A549 (cell line): ENCODE measurements around the gene SLC22A24. TPM values are rescaled to one million over a fixed set of nuclear protein-coding genes. Genes with fewer than 3 reads are reported as not detected.

Experiments
- ATAC-seq, 2 experiments: fragments of 200-7000 bp in 1 of 2; fragments of >200 bp in 1 of 2; cut with Nextera tagmentation in 1 of 2; cut with Tn5 transposase in 1 of 2; 3 replicates each; pipeline versions ENCODE4 v1.8.0 to v1.9.1; 2018 to 2020; ENCODE audit warnings: mild to moderate bottlenecking in 1 of 2, moderate library complexity in 1 of 2
- CTCF ChIA-PET: fragments of 300-600 bp; sonication (Branson Sonifier 250); formaldehyde crosslinking; extraction: SDS; loops from one replicate; lab custom pipeline; 2021; ENCODE audit warnings: antibody characterized with exemption, inconsistent platforms; lab: Yijun Ruan, JAX
- POLR2A ChIA-PET: fragments of 350-600 bp; formaldehyde crosslinking; extraction: SDS; loops from one replicate; lab custom pipeline; 2021; ENCODE audit warnings: antibody characterized with exemption, inconsistent platforms; lab: Yijun Ruan, JAX
- DNase-seq, 2 experiments: peaks; one replicate each; pipeline versions ENCODE4 v3.0.0 to v3.0.0-alpha.2; 2011 to 2016; ENCODE audit warnings: low read depth in 1 of 2, low spot score in 1 of 2
- FAIRE-seq: peaks from 2 replicates; lab custom pipeline; 2011; peaks lifted over from hg19 to GRCh38; lab: Jason Lieb, UNC
- H3K27ac ChIP-seq, 2 experiments: fragments of >200 bp; sonication (Bioruptor Twin); formaldehyde crosslinking; 3 replicates each; pipeline ENCODE4 v1.5.1; 2016 to 2017
- H3K4me1 ChIP-seq: fragments of >200 bp; sonication (Bioruptor Twin); formaldehyde crosslinking; 3 replicates; pipeline ENCODE4 v1.6.1; 2016
- H3K4me2 ChIP-seq: fragments of >200 bp; sonication (Bioruptor Twin); formaldehyde crosslinking; 3 replicates; pipeline ENCODE4 v1.6.1; 2016
- H3K4me3 ChIP-seq: fragments of >200 bp; sonication (Bioruptor Twin); formaldehyde crosslinking; 3 replicates; pipeline ENCODE4 v1.5.1; 2016
- H3K9me3 ChIP-seq: fragments of >200 bp; sonication (Bioruptor Twin); formaldehyde crosslinking; 3 replicates; pipeline ENCODE4 v1.6.1; 2016
- BHLHE40 ChIP-seq: IDR thresholded peaks from 2 replicates; pipeline ENCODE4 v1.6.1; 2012; ENCODE audit warnings: low read depth, low read length, inconsistent platforms
- CBX8 ChIP-seq: fragments of 200-600 bp; sonication (generic); IDR thresholded peaks from 2 replicates; pipeline ENCODE4 v1.6.1; 2016
- ESRRA ChIP-seq: fragments of 150-350 bp; IDR thresholded peaks from 2 replicates; pipeline ENCODE4 v1.6.1; 2014; ENCODE audit warnings: mild to moderate bottlenecking, low read length, borderline replicate concordance
- HDAC2 ChIP-seq: fragments of 200-600 bp; sonication (generic); IDR thresholded peaks from 2 replicates; pipeline ENCODE4 v1.6.1; 2016
- TP53 ChIP-seq: fragments of 250-450 bp; sonication (Bioruptor Pico); IDR thresholded peaks from 2 replicates; pipeline ENCODE4 v1.5.0; 2021; ENCODE audit warnings: mild to moderate bottlenecking, moderate library complexity
- ZNF302 ChIP-seq: fragments of 250-450 bp; sonication (Bioruptor Pico); IDR thresholded peaks from 2 replicates; pipeline ENCODE4 v1.9.0; 2021; ENCODE audit warnings: inconsistent platforms, mild to moderate bottlenecking, moderate library complexity
- WGBS: methylation state at CpG from one replicate; pipeline ENCODE4 v1.1.6; 2017; ENCODE audit errors: missing lambda C conversion rate; 5-methylcytosine and 5-hydroxymethylcytosine counted together
- polyA plus RNA-seq, 4 experiments: library from polyadenylated mRNA; depleted of rRNA in 3 of 4; stranded (reverse); fragments of >200 nt; fragmentation: RNase III in 1 of 4; extraction: RNeasy Plus Mini Kit Qiagen cat#74134 plus additional on column Dnase treatment in 1 of 4; gene quantifications; 2 replicates in 3 of 4; 3 replicates in 1 of 4; pipeline ENCODE4 v1.2.3, GENCODE V29; 2011 to 2017
- TF ChIP-seq, protein P1 (sequence below): IDR thresholded peaks from 2 replicates; pipeline ENCODE4 v1.6.1; 2012

Gene SLC22A24
- polyA plus RNA-seq, 2 of the 4 experiments (the other 2 are of a cell fraction), result not detected

DNA sequence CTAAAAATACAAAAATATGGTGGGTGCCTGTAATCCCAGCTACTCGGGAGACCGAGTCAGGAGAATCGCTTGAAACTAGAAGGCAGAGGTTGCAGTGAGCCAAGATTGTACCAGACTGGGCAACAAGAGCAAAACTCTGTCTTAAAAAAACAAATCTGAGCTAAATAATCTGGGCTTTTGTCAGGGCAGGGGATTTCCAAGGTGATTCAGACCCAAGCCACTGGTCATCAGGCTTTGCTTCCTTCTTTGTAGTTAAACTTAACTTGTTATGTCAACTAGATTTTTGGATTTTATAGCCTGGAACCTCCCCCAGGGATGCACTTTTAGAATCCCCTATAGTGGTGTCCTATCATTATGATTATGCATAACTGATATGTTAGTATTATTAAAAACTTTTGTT lies 101.4 kb downstream of the SLC22A24 start:
- CTCF ChIA-PET, result interaction anchor here (0.6 to 2.0 kb wide), 3 partner anchors 9 to 531 kb away, joined by 3 to 6 read pairs (median 3); no protein-coding TSS in a partner anchor
- Histone ChIP-seq H3K4me1 (no peaks in the 10 kb centered on the region), H3K4me3 (no peak overlapping the region), H3K4me2 (no peak overlapping the region), H3K27ac (no peak overlapping the region), H3K9me3 (no peaks in the 10 kb centered on the region)
- no peak for TF ChIP-seq HDAC2
- TF ChIP-seq, protein P1, sequence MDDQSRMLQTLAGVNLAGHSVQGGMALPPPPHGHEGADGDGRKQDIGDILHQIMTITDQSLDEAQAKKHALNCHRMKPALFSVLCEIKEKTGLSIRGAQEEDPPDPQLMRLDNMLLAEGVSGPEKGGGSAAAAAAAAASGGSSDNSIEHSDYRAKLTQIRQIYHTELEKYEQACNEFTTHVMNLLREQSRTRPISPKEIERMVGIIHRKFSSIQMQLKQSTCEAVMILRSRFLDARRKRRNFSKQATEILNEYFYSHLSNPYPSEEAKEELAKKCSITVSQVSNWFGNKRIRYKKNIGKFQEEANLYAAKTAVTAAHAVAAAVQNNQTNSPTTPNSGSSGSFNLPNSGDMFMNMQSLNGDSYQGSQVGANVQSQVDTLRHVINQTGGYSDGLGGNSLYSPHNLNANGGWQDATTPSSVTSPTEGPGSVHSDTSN, result no peak
- WGBS, result 24% methylated on average over 3 of the region's 3 CpGs
- POLR2A ChIA-PET, result no interaction called here
- FAIRE-seq, result no peak
- no peak for ATAC-seq
- no peak for DNase-seq

DNA sequence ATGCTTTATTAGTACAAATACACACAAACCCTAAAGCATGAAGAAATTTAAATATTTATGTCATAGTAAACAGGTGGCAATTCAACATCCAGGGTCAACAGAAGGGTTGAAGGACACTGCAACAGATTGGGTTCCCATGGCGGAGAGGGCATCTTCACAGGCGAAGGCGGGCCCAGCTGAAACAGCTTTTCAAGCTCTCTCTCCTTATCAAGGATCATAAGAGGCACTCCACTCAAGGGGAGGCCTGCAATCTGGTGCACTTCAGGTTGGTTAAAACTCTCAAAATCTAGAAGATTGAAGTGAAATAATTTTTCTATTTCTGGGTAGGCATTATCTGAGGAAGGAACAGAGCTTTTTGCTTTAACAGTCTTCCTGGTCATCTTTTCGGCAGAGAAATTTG lies 111.6 kb downstream of the SLC22A24 start:
- Histone ChIP-seq H3K27ac (no peak overlapping the region), H3K4me2 (no peak overlapping the region), H3K4me1 (no peaks in the 10 kb centered on the region), H3K9me3 (0 out of 3 replicates have a peak, but pooled peaks cover 3% of the 10 kb centered on the region)
- ChIA-PET POLR2A (no interaction called here), CTCF (interaction anchor here (0.7 to 5.9 kb wide), 5 partner anchors 10 to 536 kb away, joined by 3 to 65 read pairs (median 9); no protein-coding TSS in a partner anchor)
- ATAC-seq (no peak), FAIRE-seq (no peak)
- TF ChIP-seq ESRRA (no peak), BHLHE40 (no peak), TP53 (CRISPR knock-in tag) (no peak), CBX8 (no peak), ZNF302 (CRISPR knock-in tag) (no peak)
- TF ChIP-seq, all 56 proteins: peak for 0
- WGBS, result 66% methylated on average over 4 of the region's 4 CpGs
- no peak for DNase-seq
- no peak overlapping the region for H3K4me3 ChIP-seq

Other genes starting within 250 kb of the SLC22A24 start
- not detected in 2 replicates for gene CHRM1, start 222.9 kb downstream of the SLC22A24 start, polyA plus RNA-seq (2011; rRNA removed)
- gene CHRM1, start 222.9 kb downstream of the SLC22A24 start, polyA plus RNA-seq (2017; fragmentation: RNase III; extraction: RNeasy Plus Mini Kit Qiagen cat#74134 plus additional on column Dnase treatment), result not detected in 3 replicates
- not detected in 2 replicates for gene SLC22A6, start 159.3 kb downstream of the SLC22A24 start, polyA plus RNA-seq (2011; rRNA removed)
- not detected in 3 replicates for gene SLC22A6, start 159.3 kb downstream of the SLC22A24 start, polyA plus RNA-seq (2017; fragmentation: RNase III; extraction: RNeasy Plus Mini Kit Qiagen cat#74134 plus additional on column Dnase treatment)
- not detected in 2 replicates for gene SLC22A8, start 128.4 kb downstream of the SLC22A24 start, polyA plus RNA-seq (2011; rRNA removed)
- gene SLC22A8, start 128.4 kb downstream of the SLC22A24 start, polyA plus RNA-seq (2017; fragmentation: RNase III; extraction: RNeasy Plus Mini Kit Qiagen cat#74134 plus additional on column Dnase treatment), result not detected in 3 replicates
- not detected in 2 replicates for gene SLC22A25, start 99.4 kb upstream of the SLC22A24 start, polyA plus RNA-seq (2011; rRNA removed)
- not detected in 3 replicates for gene SLC22A25, start 99.4 kb upstream of the SLC22A24 start, polyA plus RNA-seq (2017; fragmentation: RNase III; extraction: RNeasy Plus Mini Kit Qiagen cat#74134 plus additional on column Dnase treatment)
- gene SLC22A9, start 225.6 kb upstream of the SLC22A24 start, polyA plus RNA-seq (2011; rRNA removed), result not detected in 2 replicates
- not detected in 3 replicates for gene SLC22A9, start 225.6 kb upstream of the SLC22A24 start, polyA plus RNA-seq (2017; fragmentation: RNase III; extraction: RNeasy Plus Mini Kit Qiagen cat#74134 plus additional on column Dnase treatment)